Loucy (cell line): ENCODE data around the gene ITGA2.

ENCODE experiments used
- H2AFZ ChIP-seq: fragments of 200-600 bp; sonication (generic); 2 replicates; pipeline ENCODE4 v1.6.0; 2016; ENCODE audit warnings: antibody characterized with exemption, mild to moderate bottlenecking, low read length, moderate library complexity
- H3F3A ChIP-seq: fragments of 200-600 bp; 2 replicates; pipeline ENCODE4 v1.6.0; 2016; ENCODE audit warnings: antibody characterized with exemption, low read depth, mild to moderate bottlenecking
- H3K27me3 ChIP-seq: fragments of 200-600 bp; sonication (generic); 2 replicates; pipeline ENCODE4 v1.6.1; 2014; ENCODE audit warnings: low read length, mild to moderate bottlenecking; ENCODE audit not compliant: insufficient read depth, poor library complexity, severe bottlenecking
- H3K36me3 ChIP-seq: fragments of 200-600 bp; sonication (generic); 2 replicates; pipeline ENCODE4 v1.6.1; 2016; ENCODE audit warnings: low read length; ENCODE audit not compliant: insufficient read depth
- H3K4me1 ChIP-seq: fragments of 200-600 bp; sonication (generic); 2 replicates; pipeline ENCODE4 v1.5.1; 2014; ENCODE audit warnings: low read length, mild to moderate bottlenecking; ENCODE audit not compliant: insufficient read depth, poor library complexity, severe bottlenecking
- H3K4me2 ChIP-seq: fragments of 200-600 bp; sonication (generic); 2 replicates; pipeline ENCODE4 v1.6.0; 2014; ENCODE audit warnings: antibody characterized with exemption, low read length, low read depth, mild to moderate bottlenecking; ENCODE audit not compliant: poor library complexity, severe bottlenecking
- H3K4me3 ChIP-seq: fragments of 200-600 bp; sonication (generic); 2 replicates; pipeline ENCODE4 v1.5.1; 2014; ENCODE audit warnings: low read length, mild to moderate bottlenecking, mixed read lengths; ENCODE audit not compliant: poor library complexity, severe bottlenecking
- H3K79me2 ChIP-seq: fragments of 200-600 bp; sonication (generic); 2 replicates; pipeline ENCODE4 v1.6.1; 2014; ENCODE audit warnings: low read length; ENCODE audit not compliant: insufficient read depth
- H3K9ac ChIP-seq: fragments of 200-600 bp; sonication (generic); 2 replicates; pipeline ENCODE4 v1.6.0; 2014; ENCODE audit warnings: mild to moderate bottlenecking, low read depth, low read length, moderate library complexity; ENCODE audit not compliant: poor library complexity, severe bottlenecking
- H3K9me2 ChIP-seq: fragments of 200-600 bp; sonication (generic); replicated peaks from 2 replicates; pipeline ENCODE4 v1.6.1; 2016; ENCODE audit warnings: low read depth, low read length, mixed read lengths
- H3K9me3 ChIP-seq: fragments of 200-600 bp; sonication (generic); 2 replicates; pipeline ENCODE4 v1.6.1; 2014; ENCODE audit warnings: mild to moderate bottlenecking, antibody characterized with exemption, low read length, low read depth; ENCODE audit not compliant: insufficient read depth
- H4K20me1 ChIP-seq: fragments of 200-600 bp; sonication (generic); 2 replicates; pipeline ENCODE4 v1.6.0; 2014; ENCODE audit warnings: antibody characterized with exemption, low read length, mild to moderate bottlenecking; ENCODE audit not compliant: insufficient read depth, poor library complexity, severe bottlenecking
- CTCF ChIP-seq: fragments of 200-600 bp; sonication (generic); conservative IDR thresholded peaks from 2 replicates; pipeline ENCODE4 v1.5.1; 2014; ENCODE audit warnings: mild to moderate bottlenecking, antibody characterized with exemption, low read length
- EZH2phosphoT487 ChIP-seq: fragments of 200-600 bp; IDR thresholded peaks from 2 replicates; pipeline ENCODE4 v1.6.1; 2018; ENCODE audit warnings: antibody characterized with exemption, mild to moderate bottlenecking, moderate library complexity, borderline replicate concordance

Gene ITGA2

GRCh38 chr5:53045263-53045662 is 56.1 kb downstream of the ITGA2 start:
- H3K9me3 ChIP-seq: no peaks in the 10 kb centered on the region
- no peak for TF ChIP-seq CTCF
- TF ChIP-seq EZH2phosphoT487: no peak
- no peak overlapping the region for H3K4me3 ChIP-seq
- H3K27me3 ChIP-seq: no peaks in the 10 kb centered on the region
- no peak overlapping the region for H2AFZ ChIP-seq
- peaks cover 26% of the 10 kb centered on the region for H3K4me1 ChIP-seq
- H4K20me1 ChIP-seq: no peaks in the 10 kb centered on the region
- no peaks in the 10 kb centered on the region for H3K79me2 ChIP-seq
- no peaks in the 10 kb centered on the region for H3F3A ChIP-seq
- no peaks in the 10 kb centered on the region for H3K9me2 ChIP-seq
- peaks cover 2% of the 10 kb centered on the region; the same call in 1 of the 2 replicates for H3K36me3 ChIP-seq
- H3K9ac ChIP-seq: no peak overlapping the region
- H3K4me2 ChIP-seq: no peak overlapping the region

- TF ChIP-seq EZH2phosphoT487: no peak
- TF ChIP-seq CTCF: no peak
- Histone ChIP-seq H3K27me3 (no peaks in the 10 kb centered on the region), H3F3A (no peaks in the 10 kb centered on the region), H3K36me3 (peaks cover 6% of the 10 kb centered on the region; the same call in 1 of the 2 replicates), H4K20me1 (no peaks in the 10 kb centered on the region), H3K9ac (no peak overlapping the region), H3K9me2 (no peaks in the 10 kb centered on the region), H3K4me2 (no peak overlapping the region), H3K79me2 (no peaks in the 10 kb centered on the region), H3K4me3 (no peak overlapping the region), H3K4me1 (peaks cover 9% of the 10 kb centered on the region), H3K9me3 (no peaks in the 10 kb centered on the region), H2AFZ (no peak overlapping the region)
Measured at GRCh38 chr5:53048248-53048647, 59.1 kb downstream of the ITGA2 start.

DNA sequence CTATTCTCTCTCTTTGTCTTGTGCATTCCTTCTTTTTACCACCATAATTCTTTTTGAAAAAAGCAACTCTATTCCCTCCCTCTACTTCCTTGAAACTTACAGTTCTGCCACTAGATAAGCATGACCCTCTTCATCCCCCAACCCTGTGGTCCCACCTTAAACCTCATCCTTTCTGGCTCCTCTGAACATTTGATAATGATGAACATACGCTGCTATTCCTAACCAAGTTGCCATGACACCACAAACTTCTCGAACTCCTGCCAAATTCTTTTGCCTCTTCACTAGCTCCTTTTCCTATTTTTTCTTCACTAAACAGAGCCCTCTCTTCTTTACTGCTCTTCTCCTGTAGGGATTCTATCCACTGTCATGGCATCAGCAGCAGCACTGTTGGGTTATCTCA is 63.3 kb downstream of the ITGA2 start:
- Histone ChIP-seq H3K4me2 (no peak overlapping the region), H3K79me2 (no peaks in the 10 kb centered on the region), H3K9me2 (no peaks in the 10 kb centered on the region), H3K4me3 (no peak overlapping the region), H3K4me1 (peaks cover 9% of the 10 kb centered on the region), H3K27me3 (no peaks in the 10 kb centered on the region), H3F3A (no peaks in the 10 kb centered on the region), H2AFZ (no peak overlapping the region), H3K9ac (no peak overlapping the region), H3K36me3 (peaks cover 6% of the 10 kb centered on the region; the same call in 1 of the 2 replicates), H4K20me1 (no peaks in the 10 kb centered on the region), H3K9me3 (no peaks in the 10 kb centered on the region)
- TF ChIP-seq EZH2phosphoT487: no peak
- TF ChIP-seq CTCF: no peak
